Fibroblast of skin of left biceps (primary cell): ENCODE measurements around the gene GPR108.
"Not testable (repeated sequence)": the region's sequence is repeated elsewhere in the genome, so short reads cannot be mapped to it uniquely, and the experiment has no call there.

Experiments used
- DNase-seq, 2 experiments: peaks; one replicate each; pipeline ENCODE4 v3.0.0-alpha.2; 2013; ENCODE audit warnings: low read depth in 2 of 2

GPR108 gene

DNA sequence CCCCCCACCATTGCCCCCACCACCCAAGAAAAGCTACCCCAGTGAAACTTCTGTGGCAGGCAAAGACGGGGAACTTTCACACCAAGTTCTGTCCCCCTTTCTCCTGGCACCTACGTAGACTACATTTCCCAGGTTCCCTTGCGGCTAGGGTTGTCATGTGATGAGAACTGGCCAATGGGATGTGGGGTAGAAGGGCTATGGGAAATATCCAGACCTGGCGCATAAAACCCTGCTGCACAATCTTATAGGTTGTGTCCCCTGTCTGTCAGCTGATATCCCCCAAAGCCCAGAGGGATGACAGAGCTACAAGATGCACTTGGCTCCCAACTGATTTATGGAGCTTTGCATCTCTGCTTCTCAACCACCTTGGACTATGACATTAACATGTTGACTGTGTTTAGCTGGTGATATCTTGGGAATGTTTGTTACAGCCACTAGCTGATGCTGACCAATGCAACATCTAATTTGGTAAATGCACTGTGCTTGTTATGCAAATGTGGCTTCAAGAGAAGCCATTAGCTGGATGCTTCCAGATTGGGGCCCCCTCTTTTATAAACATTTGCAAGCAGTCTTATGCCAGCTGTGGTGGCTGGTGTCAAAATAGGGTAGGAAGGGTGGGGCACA is 23.8 kb upstream of the GPR108 start:
- DNase-seq: no peak

DNA sequence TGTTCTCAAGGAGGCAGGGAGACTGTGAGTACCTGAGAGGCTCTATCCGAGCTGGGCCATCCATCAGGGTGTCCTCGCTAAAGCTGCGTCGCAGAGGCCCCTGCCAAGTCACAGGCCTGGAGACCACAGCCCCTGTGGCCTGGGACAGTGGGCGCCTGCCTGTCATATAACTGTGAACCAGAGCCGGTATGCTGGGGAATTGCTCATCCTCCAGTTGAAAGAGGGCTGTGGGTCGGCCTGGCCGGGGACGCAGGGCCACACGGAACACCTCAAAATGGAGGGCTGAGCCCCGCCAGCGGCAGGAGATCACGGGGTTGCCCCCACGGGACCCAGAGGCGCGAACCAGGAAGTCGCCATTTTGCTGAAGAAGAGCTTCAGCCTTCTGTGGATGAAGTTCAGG is 23.2 kb upstream of the GPR108 start:
- no peak for DNase-seq

DNA sequence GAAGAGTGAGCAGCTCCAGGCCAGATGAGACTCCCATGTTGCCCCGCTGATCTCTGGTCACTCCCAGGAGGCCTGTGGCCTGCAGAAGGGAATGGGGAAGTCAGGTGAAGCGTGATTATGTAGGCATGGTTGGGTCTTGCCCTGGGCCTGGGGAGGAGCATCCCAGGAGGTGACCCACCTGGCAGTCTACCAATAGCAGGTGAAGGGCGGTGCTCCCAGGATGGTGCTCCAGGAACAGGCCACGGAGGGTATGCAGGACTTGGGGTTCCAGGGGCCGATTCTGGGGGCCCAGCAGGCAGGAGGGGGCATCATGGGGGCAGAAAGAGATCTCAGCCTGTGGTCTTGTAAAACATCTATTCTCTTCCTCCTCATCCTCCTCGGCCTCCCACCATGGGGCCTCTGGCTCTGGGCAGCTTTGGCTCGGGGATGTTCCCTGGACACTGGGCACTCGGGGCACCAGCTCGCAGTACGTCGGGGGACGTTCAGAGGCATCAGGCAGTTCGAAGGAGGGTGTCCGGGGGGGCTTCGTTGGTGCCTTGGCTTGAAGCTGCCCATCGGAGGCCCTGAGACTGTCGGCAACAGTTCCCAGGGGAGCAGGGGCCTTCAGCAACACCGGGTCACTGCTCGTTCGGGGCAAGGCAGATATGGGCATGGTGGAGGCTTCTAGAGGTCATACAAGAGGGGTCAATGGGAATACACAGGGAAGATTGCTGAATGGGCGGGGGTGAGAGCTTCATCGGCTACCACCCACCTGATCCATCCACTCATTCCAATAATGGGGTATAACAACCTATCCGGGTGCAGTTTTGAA is 17.5 kb upstream of the GPR108 start:
- DNase-seq: no peak

DNA sequence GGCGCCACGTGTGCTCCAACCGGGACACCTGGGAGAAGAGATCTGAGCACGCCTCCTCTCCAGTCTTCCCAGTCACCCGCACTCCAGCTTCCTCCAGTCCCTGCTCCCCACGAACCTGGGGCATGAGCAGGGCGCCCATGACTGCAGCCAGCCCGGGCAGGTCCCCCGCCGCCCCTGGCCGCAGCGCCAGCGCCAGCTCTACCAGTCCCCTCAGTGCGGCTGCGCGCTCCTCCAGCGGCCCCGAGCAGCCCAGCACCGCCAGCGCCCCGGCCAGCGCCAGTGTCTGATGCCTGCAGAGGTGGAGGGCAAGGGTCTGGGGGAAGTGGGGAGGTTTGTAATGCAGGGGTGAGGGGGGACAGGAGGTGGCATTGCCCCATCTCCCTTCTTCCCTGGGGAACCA is 16.8 kb upstream of the GPR108 start:
- no peak for DNase-seq

DNA sequence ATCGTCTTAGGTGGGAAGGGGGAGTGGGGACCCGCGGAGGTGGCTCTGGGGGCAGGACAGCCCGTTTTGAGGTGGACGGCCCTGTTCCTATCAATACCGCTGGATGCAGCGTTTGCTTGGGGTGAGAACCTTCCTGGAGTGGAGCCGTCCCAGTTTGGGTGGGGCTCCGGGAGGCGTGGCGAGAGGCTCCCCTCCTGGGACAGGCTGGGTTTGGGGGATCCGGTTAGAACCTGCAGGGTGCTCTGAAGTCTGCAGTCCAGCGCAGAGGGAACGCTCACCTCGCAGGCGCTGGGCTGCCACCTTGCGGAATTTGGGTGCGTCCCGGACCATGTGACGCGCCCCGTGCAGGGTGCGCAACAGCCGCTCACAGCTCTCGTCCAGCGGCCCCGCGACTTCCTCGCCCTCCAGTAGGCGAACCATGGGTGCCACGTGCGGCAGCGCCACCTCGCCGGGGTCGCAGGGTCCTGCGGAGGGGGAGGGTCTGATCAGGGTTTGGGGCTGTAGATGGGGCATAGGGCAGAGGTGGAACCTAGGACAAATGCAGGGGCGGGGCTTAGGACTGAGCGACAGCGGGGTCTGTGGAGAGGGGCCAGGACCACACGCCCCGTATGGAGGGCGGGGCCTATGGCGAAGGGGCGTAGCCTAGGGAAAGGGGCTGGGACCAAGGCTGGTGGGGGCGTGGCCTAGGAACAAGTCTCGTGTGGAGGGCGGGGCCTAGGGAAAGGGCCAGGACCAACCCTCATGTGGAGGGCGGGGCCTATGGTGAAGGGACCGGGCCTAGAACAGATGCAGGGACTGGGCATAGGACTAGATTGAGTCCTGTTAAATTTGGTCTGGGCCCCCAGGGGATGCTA is 16.0 kb upstream of the GPR108 start:
- no peak for DNase-seq

DNA sequence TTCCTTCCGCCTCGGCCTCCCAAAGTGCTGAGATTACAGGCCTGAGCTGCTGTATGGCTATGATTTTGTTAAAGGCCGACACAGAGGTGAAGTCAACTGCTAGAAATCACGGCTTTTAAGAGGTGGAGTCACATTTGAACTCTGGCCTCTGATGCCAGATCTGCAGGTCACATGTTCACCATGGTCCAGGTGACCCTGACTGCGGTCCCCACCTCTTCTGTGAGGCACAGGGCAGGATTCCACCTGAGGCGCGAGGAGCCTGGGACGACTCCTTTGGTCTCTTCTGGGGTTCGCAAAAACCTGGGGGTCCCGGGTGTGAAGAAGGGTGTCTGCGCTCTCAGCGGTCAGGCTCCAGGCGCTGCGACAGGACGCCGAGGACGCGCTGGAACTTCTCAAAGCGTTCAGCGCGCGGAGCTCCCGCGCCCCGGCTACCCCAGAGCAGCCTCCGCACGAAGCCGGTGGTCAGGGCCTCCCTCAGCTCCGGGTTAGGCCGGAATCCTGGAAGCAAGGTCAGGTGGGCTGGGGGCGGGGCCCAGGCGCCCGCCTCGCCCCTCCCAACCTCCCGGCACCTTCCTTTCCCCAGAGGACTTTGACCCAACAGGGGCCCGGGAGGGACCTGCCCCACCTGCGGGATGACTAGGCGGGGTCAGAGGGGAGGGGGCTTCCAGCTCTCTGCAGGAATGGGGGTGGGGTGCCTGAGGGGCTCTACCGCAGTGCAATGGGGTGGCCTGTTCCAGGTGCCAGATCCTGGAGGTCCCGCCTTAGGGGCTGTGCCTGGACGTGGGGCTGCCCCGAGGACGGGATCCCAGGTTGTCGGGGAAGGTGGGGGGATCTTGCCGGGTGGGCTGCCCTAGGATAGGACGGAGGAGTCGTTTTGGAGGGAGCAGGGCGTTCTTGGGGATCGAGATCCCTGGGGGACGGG is 15.1 kb upstream of the GPR108 start:
- DNase-seq: no peak

DNA sequence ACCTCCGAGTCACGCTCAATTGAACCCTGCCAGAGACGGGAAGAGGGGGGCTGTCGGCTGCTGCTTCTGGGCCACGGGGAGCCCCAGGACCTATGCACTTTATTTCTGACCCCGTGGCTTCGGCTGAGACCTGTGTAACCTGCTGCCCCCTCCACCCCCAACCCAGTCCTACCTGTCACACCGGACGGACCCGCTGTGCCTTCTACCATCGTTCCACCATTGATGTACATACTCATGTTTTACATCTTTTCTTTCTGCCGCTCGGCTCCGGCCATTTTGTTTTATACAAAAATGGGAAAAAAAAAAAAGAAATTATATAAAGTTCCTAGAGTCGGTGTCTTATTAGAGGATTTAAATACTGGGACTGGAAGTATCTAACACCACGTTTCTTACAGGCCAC is 13.8 kb upstream of the GPR108 start:
- no peak for DNase-seq

DNA sequence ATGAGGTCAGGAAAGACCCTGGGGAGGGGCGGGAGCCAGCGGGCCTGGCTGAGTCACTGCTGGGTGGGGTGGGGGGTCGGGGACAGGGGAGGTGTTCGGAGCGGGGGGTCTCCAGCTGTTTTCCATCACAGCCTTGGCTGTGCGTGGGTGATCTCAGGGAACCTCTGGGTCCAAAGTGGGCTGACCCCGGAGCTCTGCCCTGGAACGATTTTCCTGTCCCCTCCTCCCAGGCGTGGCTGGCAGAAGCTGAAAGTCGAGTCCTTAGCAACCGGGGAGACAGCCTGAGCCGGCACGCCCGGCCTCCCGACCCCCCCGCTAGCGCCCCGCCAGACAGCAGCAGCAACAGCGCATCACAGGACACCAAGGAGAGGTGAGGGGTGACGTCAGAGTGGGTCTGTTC is 12.7 kb upstream of the GPR108 start:
- DNase-seq: no peak

DNA sequence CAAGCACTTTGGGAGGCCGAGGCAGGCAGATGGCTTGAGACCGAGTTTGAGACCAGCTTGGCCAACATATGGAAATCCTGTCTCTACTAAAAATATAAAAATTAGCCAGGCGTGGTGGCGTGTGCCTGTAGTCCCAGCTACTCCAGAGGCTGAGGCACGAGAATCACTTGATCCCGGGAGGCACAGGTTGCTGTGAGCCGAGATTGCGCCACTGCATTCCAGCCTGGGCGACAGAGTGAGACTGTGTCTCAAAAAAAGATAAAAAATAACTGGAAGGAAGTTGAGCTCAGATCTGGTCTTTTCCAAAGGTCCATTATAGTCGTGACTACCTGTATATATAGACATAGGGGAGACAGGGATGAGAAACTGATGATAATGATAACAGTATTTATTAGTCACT is 11.2 kb upstream of the GPR108 start:
- DNase-seq: not testable (repeated sequence)

DNA sequence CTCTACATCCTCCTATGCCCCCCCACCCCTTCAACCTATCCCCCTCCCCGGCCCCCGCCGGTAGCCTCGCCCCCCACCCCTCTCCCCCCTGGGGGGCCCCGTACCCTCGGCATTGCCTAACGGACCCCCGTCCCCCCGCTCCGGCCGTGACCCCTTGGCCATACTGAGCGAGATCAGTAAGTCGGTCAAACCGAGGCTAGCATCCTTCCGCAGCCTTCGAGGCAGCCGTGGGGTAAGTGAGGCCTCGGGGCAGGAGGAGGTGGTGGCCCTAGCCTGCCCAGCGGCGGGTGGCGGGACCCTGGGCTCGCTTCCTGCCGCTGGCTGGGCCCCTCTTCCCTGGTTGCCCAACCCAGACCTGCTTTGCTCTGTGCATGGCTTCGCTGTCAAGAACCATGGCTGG is 8.6 kb upstream of the GPR108 start:
- no peak for DNase-seq

DNA sequence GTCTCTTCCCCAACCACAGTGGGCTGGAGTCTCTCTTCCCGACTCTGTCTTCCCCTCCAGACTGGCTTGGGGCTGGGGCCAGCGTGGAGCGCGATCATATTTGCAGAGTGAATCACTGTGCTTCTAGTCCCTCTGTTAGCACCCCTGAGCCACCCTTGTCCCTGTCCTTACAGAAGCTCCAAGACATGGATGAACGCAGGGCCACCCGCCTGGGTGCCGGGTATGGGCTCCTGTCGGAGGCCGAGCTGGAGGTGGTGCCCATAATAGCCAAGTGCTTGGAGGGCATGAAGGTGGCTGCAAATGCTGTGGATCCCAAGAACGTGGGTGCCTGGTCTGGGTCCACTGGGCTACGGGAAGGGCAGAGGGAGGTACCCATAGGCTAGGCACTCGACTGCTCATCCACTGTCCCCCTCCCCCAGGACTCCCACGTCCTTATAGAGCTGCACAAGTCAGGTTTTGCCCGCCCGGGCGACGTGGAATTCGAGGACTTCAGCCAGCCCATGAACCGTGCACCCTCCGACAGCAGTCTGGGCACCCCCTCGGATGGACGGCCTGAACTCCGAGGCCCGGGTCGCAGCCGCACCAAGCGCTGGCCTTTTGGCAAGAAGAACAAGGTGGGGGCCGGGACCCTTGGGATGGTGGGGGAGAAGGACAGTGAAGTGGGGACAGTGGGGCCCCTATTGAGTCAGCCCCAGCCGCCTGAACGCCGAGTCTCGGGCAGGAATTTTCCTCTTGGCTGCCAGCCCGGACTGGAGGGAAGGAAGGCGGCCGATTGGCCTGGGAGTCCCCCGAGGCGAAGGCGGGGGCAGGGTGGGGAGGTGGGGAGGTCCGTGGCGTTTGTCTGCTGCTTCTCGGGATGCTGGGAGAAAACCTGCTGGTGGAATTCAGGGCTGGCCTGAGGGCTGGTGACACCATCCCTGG is 7.3 kb upstream of the GPR108 start:
- peak in 1 of 2 experiments; percentile 34 for DNase-seq

DNA sequence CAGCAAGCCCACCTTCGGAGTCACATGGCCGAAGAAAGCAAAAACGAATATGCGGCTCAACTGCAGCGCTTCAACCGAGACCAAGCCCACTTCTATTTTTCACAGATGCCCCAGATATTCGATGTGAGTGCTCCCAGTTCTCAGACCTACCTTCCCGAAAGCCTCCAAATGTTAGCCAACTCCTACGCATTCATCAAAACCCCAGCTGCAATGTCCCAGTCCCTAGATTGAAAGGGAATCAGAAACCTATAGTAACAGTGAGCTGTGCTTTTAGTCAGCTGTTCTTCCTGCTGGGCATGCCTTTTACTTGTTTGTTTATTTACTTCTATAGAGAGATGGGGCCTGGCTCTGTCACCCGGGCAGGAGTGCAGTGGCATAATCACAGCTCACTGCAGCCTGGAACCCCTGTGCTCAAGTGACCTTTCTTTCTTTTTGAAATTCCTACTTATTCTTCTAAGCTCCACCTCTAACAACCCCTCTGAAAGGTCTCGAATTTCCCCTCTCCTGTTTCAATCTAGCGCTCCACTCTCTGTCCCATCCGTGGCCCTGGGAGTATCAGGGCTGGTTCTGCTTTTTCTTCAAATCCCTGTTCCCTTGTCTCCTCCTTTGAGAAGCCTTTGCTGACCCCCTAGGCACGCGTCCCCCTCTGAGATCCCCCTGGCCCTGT is 6.5 kb upstream of the GPR108 start:
- DNase-seq: no peak

DNA sequence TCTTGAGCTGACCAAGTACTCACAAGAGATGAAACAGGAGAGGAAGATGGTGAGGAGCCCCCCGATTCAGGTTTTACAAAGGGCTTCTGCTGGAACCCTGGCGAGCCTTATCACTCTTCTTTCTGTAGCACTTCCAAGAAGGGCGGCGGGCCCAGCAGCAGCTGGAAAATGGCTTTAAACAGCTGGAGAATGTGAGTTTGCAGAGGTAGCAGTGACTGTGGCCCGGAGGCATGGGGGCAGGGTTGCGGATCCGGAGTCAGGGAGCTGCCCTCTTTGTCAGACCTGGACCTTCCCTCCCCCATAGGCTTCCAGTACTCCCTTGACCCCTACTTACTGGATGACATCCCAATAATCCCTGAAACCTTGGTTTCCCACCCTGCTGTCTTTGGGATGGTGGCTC is 5.7 kb upstream of the GPR108 start:
- DNase-seq: no peak

DNA sequence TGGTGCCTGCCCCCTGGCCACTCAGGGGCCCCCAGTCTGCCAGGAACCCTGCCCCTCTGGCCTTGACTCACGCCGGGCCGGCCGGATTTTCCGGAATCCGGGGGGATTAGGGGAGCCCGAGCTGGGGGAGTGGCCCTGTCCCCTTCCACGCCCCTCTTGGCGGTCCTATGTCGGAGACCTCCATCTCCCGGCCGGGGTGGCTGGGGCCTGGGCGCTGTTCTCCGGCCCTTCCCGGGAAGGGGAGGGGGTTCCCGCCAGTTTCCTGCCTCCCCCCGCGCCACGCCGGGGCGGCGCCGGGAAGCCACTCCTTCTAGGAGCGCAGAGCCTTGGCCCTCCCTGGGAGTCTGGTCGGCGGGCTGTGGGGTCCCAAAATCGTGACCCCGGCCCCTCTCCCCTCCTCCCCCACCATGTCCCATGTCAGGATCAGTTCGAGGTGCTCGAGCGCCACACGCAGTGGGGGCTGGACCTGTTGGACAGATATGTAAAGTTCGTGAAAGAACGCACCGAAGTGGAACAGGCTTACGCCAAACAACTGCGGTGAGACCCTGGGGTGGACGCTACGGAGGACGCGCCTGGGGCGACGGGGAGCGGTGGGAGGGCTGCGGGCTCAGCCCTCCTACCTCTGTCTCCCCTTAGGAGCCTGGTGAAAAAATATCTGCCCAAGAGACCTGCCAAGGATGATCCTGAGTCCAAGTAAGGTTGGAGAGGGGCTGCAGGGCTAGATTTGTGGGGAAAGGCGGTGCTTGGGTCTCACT is 3.4 kb upstream of the GPR108 start:
- DNase-seq: no peak

DNA sequence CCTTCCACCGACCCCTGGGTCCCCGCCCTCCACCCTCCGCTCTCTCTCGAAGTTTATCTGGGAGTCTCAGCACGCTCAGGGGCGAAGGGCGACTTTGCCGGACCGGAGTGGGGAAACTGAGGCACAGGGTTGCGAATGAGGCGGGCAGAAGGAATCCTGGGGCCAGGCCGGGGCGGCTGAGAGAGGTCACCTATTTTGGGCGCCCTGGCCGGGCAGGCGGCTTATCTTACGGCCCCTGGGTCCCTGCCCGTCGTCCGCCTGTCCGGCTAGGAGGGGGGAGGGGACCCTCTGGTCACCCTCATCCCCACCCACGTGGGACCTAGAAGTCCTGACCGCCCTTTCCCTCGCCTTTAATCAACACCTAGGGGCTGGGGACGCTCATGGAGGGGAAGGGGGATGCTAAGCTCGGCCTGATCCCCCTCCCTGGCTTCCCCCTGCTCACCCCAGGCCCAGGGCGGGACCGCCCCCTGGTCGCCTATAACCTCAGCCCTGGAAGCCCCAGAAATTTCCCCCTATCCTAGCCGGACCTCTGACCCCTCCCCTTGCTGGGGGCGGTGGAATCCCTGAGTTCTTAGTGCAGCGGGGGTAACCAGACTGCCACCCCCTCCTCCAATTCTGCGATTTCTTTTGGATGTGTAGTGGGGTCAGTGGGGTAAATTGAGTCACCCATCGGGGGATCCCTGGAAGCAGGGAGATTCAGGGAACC is 2.7 kb upstream of the GPR108 start:
- no peak for DNase-seq

DNA sequence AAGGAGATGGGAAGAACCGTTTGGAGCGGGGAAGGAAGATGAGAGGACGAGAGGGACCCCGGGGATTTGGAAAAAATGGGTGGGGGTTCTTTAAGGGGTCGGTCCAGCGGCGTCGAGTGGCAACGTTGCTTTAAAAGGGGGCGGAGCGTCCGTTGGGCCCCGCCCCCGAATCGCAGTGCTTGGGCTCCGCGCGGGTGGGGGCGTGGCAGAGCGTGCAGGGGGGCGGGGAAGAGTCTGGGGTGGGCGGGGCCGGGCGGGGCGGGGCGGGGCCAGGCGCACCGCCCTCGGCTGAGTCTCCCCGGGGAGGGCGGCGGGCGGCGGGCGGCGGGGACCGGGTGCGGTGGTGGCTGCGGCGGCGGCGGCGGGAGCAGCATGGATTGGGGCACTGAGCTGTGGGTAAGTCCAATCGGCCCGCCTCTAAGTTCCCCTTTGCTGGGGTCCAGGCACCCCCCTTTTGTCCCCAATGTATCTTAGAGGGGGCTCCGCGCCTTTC is 2.1 kb upstream of the GPR108 start, which contains the start of gene TRIP10:
TRIP10 (plus strand) TSS at position 291 of the 493 bp plus-strand sequence; CDS start at position 373, 82 bp downstream.
- DNase-seq: peak; percentile 62 to 67

DNA sequence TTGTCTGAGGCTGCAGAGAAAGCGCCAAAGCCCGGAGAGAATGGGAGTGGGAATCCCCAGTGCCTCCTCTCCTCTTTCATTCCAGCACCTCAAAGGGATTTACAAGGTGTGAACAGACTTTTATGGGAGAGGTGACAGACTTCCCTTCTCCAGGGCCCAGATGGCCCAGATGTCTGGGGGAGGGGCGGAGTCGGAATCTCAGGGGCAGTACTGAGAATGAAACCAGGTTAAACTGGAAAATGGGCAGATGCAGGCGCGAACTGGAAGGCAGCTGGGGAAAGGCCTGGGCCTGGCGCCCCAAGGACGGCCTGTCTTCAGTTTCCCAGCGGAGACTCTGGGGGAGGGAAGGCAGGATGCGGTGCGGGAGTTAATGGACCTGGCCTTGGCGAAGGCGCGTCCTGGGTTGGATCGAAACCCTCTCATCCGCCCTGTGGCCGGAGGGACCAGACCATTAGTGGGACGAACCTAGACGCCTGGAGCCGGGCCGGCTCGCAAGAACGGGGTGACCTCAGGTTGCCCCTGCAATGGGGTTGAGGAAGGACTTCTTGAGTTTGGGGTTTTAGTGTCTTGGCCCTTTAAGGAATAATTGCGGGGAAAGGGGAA is 1.5 kb upstream of the GPR108 start:
- DNase-seq: no peak
